Stromal cell of bone marrow (primary cell): ENCODE data around the gene PGBD2.
A peak's percentile ranks its signal among the peaks of the same experiment; 100 is the strongest.
"Not testable (repeated sequence)": the region's sequence is repeated elsewhere in the genome, so short reads cannot be mapped to it uniquely, and the experiment has no call there.

Experiments
- DNase-seq: peaks from one replicate; pipeline ENCODE4 v3.0.0-alpha.2; 2012; ENCODE audit warnings: low read depth

Gene PGBD2

DNA sequence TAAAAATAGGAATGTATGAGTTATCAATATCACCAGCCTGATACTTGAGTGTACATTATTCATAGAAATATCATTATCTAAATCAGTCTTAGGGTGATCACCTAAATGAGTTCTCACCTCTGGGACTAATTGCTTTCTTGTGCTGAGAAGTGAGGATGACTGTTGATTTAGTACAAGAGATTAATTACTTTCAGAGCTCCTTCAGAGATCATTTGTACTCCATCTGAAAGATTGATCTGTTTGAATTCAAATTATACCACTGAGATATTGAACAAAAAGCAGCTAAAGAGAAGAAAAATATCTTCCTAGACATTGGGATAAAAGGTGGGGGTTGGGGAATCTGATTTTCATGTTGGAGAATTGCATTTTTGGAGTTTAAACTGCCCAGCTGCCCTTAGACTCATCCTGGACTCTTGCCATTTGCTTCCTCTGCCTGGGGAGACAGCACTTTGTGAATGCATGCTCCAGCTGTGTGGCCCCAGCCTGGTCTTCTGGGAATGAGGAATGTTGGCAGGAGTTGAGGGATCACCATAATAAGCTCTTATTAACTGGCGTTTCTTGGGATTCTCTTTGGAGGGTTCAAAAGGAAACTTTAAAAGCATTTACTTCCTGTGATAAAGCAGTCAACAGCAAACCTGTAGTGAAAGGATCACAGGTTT, 19.7 kb upstream of the PGBD2 start:
- peak; percentile 11 for DNase-seq

DNA sequence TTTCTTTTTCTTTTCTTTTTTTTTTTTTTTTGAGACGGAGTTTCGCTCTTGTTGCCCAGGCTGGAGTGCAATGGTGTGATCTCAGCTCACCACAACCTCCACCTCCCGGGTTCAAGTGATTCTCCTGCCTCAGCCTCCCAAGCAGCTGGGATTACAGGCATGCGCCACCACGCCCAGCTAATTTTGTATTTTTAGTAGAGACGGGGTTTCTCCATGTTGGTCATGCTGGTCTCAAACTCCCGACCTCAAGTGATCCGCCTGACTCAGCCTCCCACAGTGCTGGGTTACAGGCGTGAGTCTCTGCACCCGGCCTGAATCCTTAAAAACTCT, 16.2 kb upstream of the PGBD2 start:
- not testable (repeated sequence) for DNase-seq

DNA sequence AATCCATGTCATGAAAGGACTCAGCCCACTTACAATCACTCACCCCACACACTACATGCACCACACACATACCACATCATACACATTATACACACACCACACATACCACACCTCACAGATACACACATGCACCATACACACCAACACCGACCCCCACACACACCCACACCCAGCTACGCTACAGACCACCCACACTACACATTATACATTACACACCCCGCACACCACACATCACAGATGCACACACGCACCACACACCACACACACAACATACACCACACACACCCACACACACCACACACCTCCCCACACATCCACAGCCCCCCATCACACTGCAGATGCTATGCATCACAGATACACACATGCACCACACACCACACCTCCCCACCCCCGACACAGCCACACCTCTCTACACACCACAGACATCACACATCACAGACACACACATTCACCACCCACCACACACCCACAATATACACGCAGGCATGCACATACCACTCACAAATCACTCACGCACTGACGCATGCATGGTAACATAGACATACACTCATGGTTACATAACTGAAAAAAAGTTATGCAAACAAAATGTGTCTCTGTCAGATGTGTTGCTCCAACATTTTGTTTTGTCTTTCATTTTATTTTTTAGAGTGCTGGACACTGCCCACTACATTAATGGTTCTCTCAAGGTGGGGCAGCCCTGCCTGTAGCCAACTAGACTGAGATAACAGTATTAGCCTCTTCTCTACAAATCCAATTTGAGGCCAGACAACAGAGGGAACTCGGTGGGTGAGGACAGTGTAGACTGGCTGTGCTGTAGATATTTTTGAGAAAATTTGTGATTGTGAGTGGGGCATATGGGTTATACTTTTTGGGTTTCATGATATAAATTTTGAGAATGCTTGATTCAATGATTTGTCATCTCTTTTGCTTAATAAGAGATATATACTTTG, 15.2 kb upstream of the PGBD2 start:
- DNase-seq = no peak

DNA sequence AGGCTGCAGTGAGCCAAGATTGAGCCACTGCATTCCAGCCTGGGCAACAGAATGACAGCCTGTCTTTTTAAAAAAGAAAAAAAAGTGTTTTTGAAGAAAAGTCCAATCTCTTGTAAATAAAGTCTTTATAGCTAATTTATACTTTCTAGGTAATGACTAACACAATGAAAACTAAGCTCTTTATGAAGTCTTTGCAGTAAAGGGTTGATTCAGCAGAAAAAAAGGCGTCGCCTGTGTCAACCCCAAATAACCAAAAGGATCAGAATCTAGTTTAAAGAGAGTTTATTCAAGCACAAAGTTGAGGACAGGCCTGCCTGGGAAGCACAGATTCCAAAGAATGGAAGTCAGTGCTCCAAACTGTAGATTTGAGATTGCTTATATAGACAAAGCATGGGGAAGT, 14.3 kb upstream of the PGBD2 start:
- DNase-seq = no peak

DNA sequence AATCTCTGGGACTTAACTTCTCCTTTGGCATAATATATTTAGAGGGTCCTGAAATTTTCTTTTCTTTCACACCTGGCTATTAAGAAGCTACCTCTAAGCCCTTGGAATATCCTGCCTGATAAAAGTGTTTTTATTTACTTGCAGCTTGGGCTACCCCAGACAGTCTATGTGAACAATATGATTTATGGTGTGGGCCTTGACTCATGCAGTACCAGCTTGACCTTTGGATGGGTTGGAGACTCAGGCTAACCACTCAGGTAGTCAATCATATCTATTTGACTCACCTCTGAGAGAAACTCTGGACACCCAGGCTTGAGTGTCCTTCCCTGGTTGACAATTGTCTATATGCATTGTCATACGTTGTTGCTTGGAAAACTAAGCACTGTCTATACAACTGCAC, 13.4 kb upstream of the PGBD2 start:
- no peak for DNase-seq

DNA sequence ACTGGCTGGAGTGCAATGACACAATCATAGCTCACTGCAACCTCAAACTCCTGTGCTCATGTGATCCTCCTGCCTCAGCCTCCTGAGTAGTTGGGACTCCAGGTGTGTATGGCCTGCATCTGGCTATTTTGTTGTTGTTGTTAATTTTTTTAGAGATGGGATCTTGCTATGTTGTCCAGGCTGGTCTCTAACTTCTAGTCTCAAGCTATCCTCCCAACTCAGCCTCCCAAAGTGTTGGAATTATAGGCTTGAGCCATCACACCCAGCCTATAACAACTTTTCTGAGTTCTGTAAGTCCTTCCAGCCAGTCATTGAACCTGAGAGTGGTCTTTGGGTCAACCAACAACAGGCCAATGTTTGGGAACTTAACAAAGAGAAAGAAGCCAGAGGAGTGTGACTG, 11.2 kb upstream of the PGBD2 start:
- DNase-seq = no peak

- no peak for DNase-seq
Measured at GRCh38 chr1:248897412-248898337, 8.4 kb upstream of the PGBD2 start.

DNA sequence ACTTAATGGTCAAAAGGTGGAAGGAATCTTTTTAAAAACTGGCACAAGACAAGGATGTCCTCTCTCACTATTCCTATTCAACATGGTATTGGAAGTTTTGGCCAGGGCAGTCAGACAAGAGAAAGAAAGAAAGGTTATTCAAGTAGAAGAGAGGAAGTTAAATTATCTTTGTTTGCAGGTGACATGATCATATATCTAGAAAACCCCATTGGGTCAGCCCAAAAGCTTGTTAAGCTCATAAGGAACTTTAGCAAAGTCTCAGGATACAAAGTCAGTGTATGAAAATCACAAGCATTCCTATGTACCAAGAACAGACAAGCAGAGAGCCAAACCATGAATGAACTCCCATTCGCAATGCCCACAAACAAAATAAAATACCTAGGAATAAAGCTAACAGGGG, 5.4 kb upstream of the PGBD2 start:
- no peak for DNase-seq

DNA sequence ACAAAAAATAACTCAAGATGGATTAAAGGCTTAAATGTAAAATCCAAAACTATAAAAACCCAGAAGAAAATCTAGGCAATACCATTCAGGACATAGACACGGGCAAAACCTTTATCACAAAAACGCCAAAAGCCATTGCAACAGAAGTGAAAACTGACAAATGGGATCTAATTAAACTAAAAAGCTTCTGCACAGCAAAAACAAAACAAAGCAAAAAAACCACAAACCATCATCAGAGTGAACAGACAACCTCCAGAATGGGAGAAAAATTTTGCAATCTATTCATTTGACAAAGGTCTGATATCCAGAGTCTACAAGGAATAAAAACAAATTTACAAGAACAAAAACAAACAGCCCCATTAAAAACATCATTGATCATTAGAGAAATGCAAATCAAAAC, 4.5 kb upstream of the PGBD2 start:
- DNase-seq = no peak

DNA sequence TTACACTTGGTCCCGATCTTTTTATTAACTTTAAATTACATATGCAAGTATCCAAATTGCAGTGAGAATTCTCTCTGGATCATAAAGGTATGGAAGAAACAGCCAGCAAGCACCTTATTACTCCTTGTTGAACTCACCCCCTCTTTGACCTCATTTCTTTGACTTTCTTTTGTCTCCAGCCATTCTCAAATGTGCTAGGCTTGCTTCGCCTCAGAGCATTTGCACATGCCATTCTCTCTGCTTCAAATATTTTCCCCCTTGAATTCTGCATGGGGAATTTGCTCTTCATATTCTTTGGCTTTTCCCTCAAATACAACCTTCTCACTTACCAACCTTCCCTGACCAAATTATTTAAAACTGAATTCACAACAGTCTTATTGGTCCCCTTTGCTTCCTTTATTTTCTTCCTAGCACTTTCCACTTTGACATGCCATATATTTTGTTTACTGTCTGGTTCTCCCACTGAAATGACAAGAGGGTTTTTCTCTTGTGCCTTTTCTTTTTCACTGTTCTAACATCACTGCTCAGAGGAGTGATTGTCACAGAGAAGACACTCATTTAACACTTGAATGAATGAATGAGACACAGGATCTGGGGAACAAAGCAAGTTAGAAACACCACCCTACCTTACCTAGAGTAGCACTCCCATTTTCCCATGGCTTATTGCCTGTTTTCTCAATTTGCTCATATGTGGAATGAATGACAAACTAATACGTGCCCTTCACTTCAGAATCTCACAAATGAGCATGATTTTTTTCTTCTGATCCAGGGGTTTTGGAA, 1.4 kb upstream of the PGBD2 start:
- no peak for DNase-seq

GRCh38 chr1:248905662-248906008, 400 bp upstream of the PGBD2 start:
- no peak for DNase-seq

GRCh38 chr1:248906753-248907661, 972 bp downstream of the PGBD2 start:
- no peak for DNase-seq

GRCh38 chr1:248910761-248911160, 4.7 kb downstream of the PGBD2 start:
- DNase-seq = no peak

DNA sequence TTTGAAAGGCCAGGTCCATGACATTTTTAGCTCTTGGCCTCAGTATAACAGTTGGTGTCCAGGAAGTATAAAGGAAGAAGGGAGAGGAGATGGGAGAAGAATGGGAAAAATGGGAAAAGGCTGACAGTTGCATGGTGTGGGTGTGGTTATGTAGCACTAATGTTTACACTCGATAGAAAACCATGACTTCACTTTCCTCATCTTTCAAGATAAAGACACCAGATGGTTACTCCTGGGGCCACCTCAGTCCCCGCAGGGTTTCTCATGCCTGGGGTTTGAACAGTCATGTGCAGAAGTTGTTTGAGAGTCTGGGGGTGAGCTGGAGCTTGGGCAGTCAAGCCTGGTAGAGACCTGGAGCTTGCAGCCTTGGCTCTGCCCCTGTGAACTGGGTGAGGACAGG, 7.9 kb downstream of the PGBD2 start:
- no peak for DNase-seq

GRCh38 chr1:248914796-248915381, 8.9 kb downstream of the PGBD2 start:
- DNase-seq = no peak

DNA sequence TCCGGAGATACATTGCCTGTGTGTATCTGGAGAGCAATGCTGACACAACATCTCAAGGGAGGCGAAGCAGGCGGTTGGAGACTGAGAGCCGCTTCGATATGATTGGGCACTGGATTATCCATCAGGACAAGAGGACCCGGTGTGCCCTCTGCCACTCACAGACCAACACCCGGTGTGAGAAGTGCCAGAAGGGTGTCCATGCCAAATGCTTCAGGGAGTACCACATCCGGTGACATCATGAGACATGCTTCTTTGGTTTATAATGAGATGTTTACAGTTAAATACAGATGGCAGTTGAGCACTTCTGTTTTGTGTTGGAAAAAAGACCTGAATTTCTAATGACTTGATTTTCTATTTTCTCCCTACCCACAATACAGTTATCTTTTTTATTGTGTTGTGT, 12.1 kb downstream of the PGBD2 start:
- no peak for DNase-seq

DNA sequence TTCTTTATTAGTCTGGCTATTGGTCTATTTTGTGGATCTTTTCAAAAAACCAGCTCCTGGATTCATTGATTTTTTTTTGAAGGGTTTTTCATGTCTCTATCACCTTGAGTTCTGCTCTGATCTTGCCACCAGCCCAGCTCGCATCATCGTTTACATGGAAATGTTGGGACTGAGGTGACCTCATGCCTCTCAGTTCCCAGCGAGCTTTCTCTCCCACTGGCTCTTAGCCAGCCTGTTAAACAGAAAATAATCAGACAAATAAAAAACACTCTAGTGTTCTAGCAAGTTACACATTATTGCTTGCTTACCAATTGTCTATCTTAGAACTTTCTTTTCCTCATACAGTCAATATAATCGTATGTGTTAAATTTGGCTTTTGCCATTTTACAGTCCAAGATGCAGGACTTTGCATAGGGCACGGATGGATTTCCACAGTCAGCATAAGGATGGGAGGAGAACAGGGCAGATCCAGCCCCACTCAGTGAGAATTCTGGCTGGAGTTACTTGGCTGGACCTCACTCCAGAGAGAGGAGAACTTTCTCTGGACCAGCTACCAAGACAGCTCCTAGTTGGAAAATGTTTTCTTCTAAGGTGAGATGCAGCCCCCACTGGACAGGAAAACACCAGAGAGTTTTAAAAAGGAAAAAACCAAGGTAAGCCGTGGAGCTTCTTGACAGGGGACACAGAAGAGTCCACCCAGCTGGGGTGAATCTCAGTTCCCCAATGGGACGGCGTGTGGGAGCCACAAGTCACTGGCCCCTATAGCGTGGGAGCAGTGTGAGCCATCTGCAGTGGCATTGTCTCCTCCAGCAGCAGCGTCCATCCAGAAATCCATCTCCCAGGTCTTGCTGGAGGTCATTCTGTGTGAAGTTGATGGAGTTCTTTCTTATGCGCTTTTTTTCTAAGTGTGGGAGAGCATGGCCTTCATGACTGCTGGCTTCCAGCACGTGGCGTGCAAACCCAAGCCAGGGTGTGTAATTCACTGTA, 17.6 kb downstream of the PGBD2 start:
- no peak for DNase-seq

GRCh38 chr1:248924696-248925532, 18.9 kb downstream of the PGBD2 start:
- peak; percentile 49 for DNase-seq
